ENCODE data around the gene HDAC10.
A peak's percentile ranks its signal among the peaks of the same experiment; 100 is the strongest.
"Not testable (repeated sequence)": the region's sequence is repeated elsewhere in the genome, so short reads cannot be mapped to it uniquely, and the experiment has no call there.

The HDAC10 gene

DNA sequence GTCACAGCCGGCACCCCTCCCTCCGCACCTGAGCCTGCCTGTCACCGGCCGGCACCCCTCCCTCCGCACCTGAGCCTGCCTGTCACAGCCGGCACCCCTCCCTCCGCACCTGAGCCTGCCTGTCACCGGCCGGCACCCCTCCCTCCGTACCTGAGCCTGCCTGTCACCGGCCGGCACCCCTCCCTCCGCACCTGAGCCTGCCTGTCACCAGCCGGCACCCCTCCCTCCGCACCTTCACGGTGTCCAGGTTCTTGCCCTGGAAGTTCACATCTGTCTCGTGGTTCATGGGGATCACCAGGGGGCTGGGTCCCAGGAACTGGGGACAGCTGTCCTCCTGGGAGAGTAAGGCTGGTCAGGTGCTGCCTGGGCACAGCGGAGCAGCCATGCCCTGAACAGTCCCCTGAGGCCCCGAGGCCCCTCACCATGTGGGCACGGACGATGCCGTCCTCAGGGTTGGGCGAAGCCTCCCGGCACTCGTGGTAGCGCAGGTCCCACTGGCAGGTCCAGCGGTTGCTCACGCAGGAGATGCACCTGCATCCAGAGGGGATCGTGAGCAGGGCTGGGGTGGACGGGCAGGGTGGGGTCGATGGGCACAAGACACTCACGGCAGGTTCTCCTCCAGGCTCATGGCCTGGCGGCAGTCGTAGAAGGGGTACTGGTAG lies 34.6 kb upstream of the HDAC10 start:
- no peak for DNase-seq (ENCODE audit: low read depth)

DNA sequence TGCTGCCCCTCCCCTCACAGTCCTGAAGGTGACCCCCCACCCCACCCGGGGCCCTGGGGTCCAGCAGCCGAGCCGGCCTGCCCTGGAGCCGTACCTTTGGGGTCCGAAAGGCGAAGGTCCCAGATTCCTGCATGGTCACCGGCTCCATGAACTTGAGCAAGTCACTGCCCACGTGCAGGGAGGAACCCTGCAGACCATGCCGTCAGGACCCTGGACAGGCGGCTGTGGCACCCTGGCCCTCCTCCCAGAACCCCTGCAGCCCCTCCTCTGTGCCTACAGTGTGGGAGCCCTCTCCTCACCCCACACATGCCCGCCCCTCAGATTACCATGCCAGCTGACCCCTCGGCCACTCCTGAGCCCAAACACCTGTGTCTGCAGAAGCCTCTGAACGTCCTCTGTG lies 33.4 kb upstream of the HDAC10 start:
- DNase-seq (ENCODE audit: low read depth): no peak

DNA sequence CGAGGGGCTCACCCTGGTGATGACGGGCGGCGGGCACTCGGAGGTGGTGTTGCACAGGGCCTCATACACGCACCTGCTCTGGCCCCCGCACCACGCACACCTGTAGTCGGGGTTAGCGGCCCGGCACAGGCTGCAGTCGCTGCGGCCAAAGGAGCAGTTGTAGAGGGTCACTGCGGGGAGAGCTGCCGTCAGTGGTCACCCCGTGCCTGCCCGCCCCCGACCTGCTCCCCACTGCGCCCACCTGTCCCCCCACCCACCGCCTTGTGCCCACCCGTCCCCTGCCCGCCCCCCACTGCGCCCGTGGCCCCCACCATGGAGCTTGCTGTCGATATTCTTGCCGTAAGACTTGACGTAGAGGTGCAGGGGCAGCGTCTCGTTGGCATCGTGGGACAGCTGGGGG lies 32.8 kb upstream of the HDAC10 start:
- DNase-seq (ENCODE audit: low read depth): no peak

DNA sequence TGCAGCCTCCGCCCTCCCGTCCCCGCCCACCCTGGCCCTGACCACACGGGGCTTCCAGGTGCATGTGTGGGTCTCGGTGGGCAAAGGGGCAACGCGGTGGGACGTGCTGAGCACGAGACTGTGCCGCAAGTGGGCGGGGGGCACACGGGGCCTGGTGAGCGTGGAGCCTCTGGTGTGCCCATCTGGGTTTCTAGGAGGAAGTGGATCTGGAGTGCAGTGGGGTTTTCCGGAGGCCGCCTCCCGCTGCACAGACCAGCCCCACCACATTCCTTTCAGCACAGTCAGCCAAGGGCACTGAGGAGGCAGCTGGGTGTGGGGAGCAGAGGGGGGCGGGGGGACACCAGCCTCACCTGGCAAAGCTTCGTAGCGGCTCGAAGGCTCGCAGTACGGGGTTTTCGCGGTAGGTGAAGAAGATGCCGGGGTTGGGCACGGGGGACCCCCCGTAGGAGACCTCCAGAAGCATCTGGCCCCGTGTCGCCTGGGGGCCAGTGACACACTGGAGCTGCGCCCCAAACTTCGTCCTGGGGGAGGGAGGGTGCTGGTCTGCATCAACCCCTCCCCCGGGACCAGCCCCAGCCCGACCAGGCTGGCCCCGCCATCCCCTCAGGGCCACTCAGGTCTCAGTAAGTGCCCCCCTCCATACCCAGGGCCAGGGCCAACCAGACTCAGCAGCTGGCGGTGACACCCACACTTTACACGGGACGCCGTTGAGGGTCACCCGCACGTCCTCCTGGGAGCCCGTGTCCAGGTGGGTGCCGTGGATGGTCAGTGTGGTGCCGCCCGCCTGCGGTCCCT lies 31.5 kb upstream of the HDAC10 start:
- no peak for DNase-seq (ENCODE audit: low read depth)

DNA sequence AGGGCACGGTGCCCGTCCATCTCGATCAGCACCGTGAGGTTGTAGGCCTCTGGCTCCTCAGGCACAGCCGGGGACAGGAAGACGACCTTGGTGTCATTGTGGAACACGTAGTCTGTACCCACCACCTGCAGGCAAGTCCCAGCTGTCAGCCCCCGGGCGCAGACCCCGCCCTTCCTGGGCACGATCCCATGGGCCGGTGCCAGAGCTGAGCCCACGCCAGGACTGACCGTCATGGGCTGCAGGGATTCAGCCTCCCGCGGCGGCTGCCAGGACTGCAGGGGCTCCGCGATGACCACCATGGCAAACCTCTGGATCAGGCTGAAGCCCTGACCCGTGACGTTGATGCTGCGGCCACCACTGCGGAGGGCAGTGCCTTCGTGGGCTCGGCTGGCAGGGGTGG lies 30.9 kb upstream of the HDAC10 start:
- no peak for DNase-seq (ENCODE audit: low read depth)

DNA sequence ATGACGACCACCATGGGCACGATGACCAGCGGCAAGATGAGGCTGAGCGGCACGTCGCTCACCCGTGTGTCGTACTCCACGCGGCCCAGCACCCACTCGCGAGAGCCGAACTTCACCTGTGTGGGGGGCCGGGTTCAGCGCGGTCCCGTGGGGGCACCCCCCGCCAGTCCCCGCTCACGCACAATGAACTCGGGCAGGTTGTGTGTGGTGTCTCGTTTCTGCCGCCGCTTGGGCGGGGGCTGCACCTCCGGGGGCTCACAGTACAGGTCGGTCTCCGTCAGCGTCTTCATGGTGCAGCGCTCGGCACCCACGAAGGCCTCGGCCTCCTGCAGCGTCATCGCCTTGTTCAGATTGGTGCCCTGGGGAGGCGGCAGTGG lies 30.3 kb upstream of the HDAC10 start:
- no peak for DNase-seq (ENCODE audit: low read depth)

DNA sequence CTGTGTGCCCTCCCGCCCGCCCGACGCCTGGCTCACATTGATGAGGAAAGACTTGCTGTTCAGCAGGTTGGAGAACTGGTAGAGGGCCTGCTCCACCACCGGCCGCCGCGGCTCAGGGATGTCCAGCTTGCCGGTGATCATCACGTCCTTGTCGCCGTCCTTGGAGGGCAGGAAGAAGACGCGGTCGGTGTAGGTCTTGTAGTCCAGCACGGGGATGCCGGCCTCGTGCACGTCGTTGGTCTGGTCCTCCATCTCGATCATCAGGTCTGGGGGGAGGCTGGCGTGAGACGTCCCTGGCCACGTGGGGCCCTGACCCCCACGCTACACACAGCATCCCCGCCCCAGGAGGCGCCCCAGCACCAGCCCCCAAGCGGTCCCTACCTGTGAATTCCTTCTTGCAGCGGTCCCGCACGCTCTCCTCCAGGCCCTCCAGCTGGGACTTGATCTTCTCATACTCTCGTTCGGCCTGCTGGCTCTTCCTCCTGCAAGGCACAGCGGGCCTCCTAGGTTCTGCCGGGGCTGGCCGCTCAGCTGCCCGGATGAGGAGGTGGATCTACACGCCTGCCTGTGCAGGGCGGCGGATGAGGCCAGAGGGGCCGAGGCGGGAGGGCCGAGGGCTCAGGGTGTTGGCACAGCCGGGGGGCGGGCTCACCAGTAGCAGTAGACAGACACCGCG lies 29.8 kb upstream of the HDAC10 start:
- DNase-seq (ENCODE audit: low read depth): no peak

DNA sequence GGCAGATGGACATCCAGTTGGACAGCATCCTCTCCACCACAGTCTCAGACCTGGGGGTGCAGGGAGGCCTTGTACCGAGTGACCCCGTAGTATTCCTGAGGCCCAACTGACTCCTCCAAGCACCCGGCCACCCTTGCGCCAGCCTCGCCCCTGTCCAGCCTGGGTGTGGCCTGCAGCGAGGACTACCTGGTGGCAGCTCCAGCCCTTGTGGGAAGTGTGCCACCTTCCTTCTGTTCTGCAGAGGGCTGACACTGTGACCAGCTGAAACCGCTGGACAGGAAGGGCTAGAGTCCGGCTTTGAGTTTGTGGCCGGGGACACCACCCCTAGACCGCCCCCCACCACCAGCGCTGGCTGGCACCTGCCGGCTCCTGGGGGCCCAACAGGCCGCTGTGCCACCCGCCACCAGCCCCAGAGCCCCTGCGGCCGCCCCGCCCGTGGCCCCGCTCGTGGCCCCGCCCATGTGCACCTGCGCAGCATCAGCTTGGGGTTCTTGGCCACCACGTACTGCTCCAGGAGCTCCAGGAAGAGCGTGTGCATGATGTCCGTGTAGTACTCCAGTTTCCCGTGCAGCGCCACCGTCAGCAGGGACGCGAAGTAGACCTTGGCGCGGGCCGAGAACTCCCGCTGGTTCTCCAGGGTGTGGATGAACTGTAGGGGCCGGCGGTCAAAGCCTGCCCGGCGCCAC lies 29.1 kb upstream of the HDAC10 start:
- no peak for DNase-seq (ENCODE audit: low read depth)

DNA sequence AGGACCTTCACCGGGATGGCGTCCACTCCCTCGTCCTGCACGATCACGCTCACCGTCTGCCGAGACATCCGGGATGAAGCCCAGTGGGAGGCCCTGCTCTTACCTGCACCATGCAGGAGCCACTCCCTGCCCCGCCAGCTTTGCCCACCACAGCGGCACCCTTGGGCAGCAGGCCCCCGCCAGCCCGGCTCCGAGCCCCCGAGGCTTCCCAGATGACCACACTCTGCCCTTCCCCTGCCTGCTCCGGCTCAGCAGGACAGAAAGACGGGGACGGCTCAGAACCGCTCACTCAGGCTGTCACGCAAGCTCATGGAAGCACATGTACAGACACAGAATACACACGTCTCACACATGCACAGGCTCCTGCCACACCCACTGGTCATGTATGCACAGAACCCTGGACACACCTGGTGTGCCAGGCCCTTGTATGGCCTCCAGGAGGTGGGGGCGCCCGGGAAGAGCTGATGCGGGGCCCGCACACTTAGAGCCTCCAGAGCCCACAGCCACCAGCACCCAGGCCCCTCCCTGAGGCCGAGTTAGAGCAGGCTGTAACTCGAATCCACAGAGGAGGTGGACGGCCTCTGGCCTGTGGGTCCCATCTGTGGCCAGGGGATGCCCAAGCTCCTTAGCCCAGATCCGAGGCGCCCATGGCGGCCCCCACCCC lies 28.0 kb upstream of the HDAC10 start:
- DNase-seq (ENCODE audit: low read depth): no peak

DNA sequence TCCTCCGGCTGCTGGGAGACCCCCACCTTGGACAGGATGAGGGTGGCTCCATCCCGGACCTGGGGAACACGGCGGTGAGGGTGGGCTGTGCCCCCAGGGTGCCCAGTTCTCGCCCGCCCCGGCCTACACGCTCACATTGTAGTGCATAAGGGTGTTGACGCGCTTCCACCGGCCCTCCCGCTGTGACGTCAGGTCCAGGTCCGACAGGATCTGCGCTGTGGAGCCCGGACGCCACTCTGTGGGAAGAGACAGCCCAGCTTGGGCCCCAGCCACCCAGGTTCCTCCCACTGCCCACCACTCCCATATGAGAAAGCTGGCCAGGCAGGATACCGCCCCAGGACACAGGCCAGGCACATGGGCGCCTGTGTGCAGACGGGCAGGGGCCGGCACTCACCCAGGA lies 27.4 kb upstream of the HDAC10 start:
- DNase-seq (ENCODE audit: low read depth): no peak

DNA sequence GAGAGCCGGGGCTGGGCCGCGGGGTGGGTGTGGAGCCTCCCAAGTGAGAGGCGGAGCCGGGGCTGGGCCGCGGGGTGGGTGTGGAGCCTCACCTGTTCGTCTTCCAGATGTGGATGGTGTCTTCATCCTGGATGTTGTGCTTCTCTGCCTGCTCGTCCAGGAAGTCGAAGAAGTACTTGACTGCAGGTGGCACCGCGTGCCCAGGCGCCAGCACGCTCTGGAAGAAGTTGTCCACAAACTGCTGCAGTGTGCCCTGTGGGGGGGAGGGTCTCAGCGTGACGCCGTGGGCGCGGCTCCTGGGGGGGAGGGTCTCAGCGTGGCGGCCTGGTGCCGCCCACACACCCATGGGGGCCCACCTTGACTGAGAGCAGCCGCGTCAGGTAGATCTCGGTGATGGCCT lies 26.7 kb upstream of the HDAC10 start:
- DNase-seq (ENCODE audit: low read depth): no peak

DNA sequence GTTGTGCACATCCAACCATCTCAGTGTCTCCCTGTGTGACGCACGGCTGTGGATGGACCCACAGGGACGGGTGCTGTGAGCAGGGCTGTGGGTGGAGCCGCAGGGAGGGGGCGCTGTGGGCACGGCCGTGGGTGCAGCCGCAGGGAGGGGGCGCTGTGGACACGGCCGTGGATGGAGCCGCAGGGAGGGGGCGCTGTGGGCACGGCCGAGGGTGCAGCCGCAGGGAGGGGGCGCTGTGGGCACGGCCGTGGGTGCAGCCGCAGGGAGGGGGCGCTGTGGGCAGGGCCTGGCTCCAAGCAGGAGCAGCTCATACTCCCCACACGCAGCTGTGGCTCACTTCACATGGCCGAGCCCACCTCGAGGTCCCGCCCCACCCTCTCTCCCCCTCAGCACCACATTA lies 25.1 kb upstream of the HDAC10 start:
- no peak for DNase-seq (ENCODE audit: low read depth)

DNA sequence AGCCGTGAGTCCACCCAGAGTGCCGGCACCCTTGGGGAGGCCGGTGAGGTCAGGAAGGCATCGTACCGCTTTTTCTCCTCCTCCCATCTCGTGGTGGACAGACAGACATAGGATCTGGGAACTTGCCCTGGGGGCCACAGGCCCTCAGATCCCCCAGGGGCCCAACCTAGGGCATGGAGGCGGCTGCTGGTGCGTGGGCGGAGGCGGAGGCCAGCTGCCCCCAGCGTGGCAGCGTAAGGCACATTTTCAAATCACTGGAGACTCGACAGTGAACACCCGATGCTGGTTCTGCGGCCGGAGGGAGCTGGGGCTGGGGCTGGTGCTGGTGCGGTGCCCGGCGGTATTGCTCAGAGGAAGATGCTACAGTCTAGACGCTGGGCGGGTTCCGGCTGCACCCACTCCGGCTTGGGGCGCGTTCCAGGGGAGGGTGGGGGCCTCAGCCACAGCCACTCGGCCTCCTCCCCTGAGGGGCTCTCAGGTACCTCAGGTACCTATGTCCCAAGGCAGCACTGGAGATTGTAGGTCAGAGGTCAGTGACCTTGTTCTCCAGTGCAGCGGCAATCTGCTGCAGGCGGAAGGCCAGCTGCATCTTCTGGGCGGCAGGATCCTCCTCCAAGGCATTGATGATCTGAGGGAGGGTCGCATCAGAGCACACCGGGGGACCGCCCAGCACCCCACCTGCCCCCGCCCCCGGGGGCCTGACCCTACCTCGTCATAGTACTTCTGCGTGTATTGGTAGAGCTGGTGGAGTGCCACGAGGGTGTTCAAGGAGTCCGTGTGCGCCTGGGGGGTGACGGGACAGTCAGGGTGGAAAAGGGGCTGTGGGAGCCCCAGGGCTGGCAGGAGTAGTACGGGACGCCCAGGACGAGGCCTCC lies 24.4 kb upstream of the HDAC10 start:
- no peak for DNase-seq (ENCODE audit: low read depth)

DNA sequence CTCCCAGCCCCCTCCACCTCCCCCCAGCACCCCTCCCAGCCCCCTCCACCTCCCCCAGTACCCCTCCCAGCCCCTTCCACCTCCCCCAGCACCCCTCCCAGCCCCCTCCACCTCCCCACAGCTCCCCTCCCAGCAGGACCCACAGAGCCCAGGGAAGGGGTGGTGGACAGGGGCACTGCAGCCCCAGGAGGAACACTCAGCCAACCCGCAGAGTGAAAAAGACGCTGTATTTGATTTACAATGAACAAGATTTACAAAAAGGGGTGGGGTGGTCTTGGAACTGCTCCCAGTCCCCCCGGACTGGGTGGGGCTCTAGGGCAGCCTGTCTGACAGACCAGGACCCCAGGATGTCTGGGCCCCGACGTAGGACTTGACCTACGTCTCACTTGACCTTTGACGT lies 23.7 kb upstream of the HDAC10 start:
- no peak for DNase-seq (ENCODE audit: low read depth)

DNA sequence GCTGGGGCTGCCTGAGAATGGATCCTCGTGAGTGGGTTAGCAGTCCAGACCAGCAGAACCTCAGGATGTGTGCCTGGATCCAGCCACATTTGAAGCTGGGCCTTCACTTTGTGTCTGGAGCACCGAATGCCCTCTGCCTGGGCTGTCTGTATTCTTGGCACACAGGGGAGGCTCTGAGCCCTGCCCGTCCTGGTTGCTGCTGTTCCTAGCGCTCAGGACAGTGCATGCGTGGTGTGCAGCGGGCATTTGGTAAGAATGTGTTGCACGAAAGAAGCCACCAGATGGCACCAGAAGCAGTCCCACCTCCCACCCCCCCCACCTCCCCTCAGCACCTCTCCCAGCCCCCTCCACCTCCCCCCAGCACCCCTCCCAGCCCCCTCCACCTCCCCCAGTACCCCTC lies 23.2 kb upstream of the HDAC10 start:
- DNase-seq (ENCODE audit: low read depth): peak; percentile 54

DNA sequence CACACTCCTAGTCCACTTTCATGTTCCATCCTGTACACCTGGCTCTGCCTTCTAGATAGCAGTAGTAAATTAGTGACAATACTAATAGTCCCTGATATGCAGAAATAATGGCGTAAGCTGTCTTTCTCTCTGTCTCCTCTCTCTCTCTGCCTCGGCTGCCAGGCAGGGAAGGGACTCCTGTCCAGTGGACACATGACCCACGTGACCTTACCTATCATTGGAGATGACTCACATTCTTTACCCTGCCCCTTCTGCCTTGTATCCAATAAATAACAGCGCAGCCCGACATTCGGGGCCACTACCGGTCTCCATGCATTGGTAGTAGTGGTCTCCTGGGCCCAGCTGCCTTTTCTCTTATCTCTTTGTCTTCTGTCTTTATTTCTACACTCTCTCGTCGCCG lies 22.7 kb upstream of the HDAC10 start:
- not testable (repeated sequence) for DNase-seq (ENCODE audit: low read depth)

DNA sequence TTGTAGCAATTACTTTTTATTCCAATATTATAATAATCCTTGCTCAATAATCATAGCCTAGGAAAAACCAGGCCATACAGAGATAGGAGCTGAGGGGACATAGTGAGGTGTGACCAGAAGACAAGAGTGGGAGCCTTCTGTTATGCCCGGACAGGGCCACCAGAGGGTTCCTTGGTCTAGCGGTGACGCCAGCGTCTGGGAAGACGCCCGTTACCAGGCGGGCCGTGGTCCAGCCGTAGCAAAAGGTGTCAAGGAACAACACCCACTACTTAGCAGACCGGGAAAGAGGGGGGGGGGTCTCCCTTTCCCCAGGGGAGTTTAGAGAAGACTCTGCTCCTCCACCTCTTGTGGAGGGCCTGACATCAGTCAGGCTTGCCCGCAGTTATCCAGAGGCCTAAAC lies 22.3 kb upstream of the HDAC10 start:
- not testable (repeated sequence) for DNase-seq (ENCODE audit: low read depth)

DNA sequence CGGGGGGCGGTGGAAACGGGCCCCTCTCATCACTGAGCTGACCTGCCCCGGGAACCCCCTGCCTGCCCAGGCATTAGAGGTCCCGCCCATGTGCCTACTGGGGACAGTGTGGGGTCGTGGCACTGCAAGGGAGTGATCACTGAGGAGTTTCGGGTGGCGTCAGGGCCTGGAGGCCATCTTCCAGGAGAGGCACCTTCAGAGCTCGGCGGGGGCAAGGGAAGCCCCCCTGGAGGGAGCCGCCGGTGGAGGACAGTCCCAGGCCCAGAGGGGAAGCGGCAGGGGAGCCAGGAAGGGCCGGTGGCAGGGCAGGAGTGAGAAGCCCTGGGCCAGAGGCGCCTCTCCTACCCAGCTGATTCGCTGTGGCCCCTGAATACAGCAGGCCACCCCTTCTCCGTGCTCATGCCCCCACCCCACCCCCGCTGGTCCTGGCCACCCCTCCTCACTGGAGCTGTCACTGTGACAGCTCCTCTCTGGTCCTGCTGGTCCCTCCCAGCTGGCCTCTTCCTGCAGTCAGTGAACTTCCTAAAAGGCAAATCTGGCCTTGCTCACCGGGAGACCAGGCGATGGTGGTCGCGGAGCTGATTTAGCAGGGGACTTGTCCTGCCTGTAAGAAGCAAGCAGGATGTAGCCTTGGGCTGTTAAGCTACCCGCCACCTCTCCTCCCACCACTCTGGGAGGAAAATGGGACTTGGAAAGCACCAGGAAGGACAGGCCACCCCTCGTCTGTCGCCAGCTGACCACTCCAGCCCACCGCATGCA lies 21.2 kb upstream of the HDAC10 start:
- no peak for DNase-seq (ENCODE audit: low read depth)

DNA sequence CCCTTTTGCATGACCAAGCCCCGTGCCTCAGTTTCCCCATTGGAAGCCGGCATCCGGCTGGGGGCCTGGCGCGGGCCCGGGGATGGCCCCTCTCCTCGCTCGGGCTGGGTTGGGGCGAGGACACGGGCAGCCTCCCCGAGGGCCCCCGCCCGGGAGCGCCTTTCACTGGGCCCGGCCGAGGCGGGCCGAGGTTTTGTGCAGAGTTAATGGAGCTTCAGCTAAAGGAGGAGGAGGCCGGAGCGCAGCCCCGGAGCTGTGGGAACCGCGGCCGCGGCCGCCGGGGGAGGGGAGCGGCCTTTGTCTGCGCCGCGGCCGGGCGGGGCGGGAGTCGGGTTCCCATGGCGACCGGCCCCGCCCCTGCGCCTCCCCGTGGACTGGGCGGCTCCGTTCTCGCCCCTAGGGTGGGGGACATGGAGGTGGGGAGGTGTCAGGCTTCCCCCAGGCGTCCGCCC lies 20.5 kb upstream of the HDAC10 start:
- DNase-seq (ENCODE audit: low read depth): no peak

DNA sequence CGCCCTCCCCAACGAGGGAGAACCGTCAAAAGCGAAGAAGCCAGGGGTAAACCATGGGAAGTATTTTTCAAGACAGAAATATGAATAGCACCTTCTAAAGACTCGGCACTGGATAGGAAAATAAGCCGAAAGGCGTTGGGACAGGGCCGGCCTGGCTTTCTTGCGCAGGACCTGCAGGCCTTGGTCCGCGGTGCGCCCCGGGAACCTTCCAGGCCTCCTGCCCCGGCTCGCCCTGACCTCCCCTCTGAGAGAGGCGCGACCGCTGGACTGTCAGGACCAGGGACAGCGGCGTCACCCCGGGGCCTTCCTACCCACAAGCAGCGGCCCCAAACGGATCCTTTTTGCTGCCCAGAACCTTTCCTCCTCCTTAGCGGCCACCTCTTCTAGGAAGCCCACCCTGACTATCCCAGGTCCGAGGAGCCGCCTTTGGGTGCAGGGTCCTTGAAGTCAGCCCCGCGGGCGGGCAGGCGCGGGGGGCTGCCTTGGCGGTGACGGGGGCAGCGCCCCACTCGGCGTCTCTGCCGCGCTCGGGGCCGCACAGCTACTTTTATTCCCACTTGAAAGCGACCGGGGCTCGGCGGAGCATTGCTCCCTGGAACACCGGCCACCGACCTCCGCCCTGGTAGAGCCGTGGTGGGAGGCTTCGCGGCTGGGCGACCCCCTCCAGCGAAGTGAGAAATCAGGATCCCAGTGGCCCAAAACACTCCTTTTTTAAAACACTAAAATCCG lies 19.8 kb upstream of the HDAC10 start:
- no peak for DNase-seq (ENCODE audit: low read depth)
